Heart left ventricle (tissue), 13 donors: ENCODE results near the gene TRIM41.

Source experiments
- POLR2A ChIP-seq, 2 donors: fragments of 450-650 bp; IDR thresholded peaks; one replicate each; pipeline ENCODE4 v1.6.1; 2017; ENCODE audit warnings: antibody characterized with exemption in 2 of 2, mild to moderate bottlenecking in 2 of 2, moderate library complexity in 2 of 2
- TF ChIP-seq, protein P1 (sequence below), 12 donors: fragments of 200-600 bp; sonication (generic) in 4 of 12; IDR thresholded peaks; one replicate each; pipeline versions ENCODE4 v1.5.0 to v1.8.0; 2018 to 2022; ENCODE audit warnings: antibody characterized with exemption in 12 of 12, mild to moderate bottlenecking in 5 of 12
- donor health status: ischemic (EF 13 %, LVEDD 7.1; RV severe dilation, severe dysfunction).
- donor health status: DM: no; HTN: yes; CAD: no.
- donor health status: DM: no; HTN: no; CAD: no.
- donor health status: ischemic (EF 25% LVEDD 6.9; RV normal size, moderate dysfunction).
- donor health status: ischemic (EF 25% LVEDD 5.7; RV mildly dilated, moderate dysfunction).
- donor health status: ischemic (EF 35%, LVEDD 5.7; RV mildly dilated, moderate dysfunction).
- donor health status: nonischemic (EF 11% LVEDD 7.7; RV severe dilation, severe dysfunction).
- donor health status: DM: yes; HTN: yes; CAD: no.
- donor health status: PGD.
- donor health status: ischemic (EF 29% LVEDD 5.4; RV normal size, mild dysfunction).
- donor health status: nonischemic (EF 23%, LVEDD 6.1; RV moderate dilation, normal function).

DNA sequence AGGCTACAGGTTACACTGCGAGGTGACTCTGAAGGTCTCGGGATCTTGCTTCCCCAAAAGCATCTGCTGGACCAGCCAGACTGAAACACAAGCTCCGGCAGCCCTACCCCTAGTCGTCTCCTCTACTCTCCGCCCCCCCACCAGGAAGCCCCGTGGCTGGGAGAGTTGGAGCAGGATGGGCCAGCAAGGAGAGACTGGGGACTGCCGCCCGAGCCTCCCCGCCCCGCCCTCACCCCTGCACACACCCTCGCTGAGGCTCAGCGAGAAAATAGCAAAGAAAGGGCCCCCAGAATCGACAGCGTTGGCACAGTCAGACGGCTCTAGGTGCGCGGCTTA, 19.3 kb upstream of the TRIM41 start:
- TF ChIP-seq, protein P1, sequence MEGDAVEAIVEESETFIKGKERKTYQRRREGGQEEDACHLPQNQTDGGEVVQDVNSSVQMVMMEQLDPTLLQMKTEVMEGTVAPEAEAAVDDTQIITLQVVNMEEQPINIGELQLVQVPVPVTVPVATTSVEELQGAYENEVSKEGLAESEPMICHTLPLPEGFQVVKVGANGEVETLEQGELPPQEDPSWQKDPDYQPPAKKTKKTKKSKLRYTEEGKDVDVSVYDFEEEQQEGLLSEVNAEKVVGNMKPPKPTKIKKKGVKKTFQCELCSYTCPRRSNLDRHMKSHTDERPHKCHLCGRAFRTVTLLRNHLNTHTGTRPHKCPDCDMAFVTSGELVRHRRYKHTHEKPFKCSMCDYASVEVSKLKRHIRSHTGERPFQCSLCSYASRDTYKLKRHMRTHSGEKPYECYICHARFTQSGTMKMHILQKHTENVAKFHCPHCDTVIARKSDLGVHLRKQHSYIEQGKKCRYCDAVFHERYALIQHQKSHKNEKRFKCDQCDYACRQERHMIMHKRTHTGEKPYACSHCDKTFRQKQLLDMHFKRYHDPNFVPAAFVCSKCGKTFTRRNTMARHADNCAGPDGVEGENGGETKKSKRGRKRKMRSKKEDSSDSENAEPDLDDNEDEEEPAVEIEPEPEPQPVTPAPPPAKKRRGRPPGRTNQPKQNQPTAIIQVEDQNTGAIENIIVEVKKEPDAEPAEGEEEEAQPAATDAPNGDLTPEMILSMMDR (IDR thresholded peaks at IDR 0.05): no peak
- no peak for TF ChIP-seq POLR2A (IDR thresholded peaks at IDR 0.05)
